ENCODE results near the gene HSPA2. TPM values are rescaled to one million over a fixed set of nuclear protein-coding genes. Genes with fewer than 3 reads are reported as not detected.

The HSPA2 gene
- polyA plus RNA-seq, 1 donor from 2014 or later: 0.25 TPM

- Histone ChIP-seq H3K4me3 (ENCODE audit: low read length) (peak overlapping the region; percentile 28), H4K20me1 (ENCODE audit: insufficient read depth) (no peaks in the 10 kb centered on the region), H3K27ac (ENCODE audit: low read length) (peak overlapping the region; percentile 59), H3F3A (ENCODE audit: insufficient read depth, low read length, poor library complexity, severe bottlenecking) (no peaks in the 10 kb centered on the region), H2AFZ (ENCODE audit: low read depth, low read length) (no peak overlapping the region), H3K36me3 (ENCODE audit: insufficient read depth, low read length) (no peaks in the 10 kb centered on the region), H3K79me2 (replicated peaks; ENCODE audit: insufficient read depth, low read length) (no peaks in the 10 kb centered on the region), H3K9me2 (ENCODE audit: insufficient read depth, low read length) (no peaks in the 10 kb centered on the region), H3K9ac (ENCODE audit: low read length) (no peak overlapping the region), H3K4me2 (ENCODE audit: low read length) (peak overlapping the region; percentile 4), H3K27me3 (ENCODE audit: insufficient read depth, low read depth, low read length) (no peaks in the 10 kb centered on the region), H3K9me3 (ENCODE audit: low read length) (no peaks in the 10 kb centered on the region)
- peak; percentile 77 for TF ChIP-seq POLR2AphosphoS5 (IDR thresholded peaks at IDR 0.05)
- peak; percentile 56 for TF ChIP-seq MXI1 (conservative IDR thresholded peaks at IDR 0.05; ENCODE audit: poor library complexity, severe bottlenecking)
- TF ChIP-seq, protein P1, sequence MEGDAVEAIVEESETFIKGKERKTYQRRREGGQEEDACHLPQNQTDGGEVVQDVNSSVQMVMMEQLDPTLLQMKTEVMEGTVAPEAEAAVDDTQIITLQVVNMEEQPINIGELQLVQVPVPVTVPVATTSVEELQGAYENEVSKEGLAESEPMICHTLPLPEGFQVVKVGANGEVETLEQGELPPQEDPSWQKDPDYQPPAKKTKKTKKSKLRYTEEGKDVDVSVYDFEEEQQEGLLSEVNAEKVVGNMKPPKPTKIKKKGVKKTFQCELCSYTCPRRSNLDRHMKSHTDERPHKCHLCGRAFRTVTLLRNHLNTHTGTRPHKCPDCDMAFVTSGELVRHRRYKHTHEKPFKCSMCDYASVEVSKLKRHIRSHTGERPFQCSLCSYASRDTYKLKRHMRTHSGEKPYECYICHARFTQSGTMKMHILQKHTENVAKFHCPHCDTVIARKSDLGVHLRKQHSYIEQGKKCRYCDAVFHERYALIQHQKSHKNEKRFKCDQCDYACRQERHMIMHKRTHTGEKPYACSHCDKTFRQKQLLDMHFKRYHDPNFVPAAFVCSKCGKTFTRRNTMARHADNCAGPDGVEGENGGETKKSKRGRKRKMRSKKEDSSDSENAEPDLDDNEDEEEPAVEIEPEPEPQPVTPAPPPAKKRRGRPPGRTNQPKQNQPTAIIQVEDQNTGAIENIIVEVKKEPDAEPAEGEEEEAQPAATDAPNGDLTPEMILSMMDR (IDR thresholded peaks at IDR 0.05; ENCODE audit: poor library complexity, severe bottlenecking): no peak
- TF ChIP-seq SMC3 (conservative IDR thresholded peaks at IDR 0.05; ENCODE audit: poor library complexity): no peak
- peak; percentile 91 for TF ChIP-seq EP300 (conservative IDR thresholded peaks at IDR 0.05; ENCODE audit: poor library complexity, severe bottlenecking)
- TF ChIP-seq, protein P2, sequence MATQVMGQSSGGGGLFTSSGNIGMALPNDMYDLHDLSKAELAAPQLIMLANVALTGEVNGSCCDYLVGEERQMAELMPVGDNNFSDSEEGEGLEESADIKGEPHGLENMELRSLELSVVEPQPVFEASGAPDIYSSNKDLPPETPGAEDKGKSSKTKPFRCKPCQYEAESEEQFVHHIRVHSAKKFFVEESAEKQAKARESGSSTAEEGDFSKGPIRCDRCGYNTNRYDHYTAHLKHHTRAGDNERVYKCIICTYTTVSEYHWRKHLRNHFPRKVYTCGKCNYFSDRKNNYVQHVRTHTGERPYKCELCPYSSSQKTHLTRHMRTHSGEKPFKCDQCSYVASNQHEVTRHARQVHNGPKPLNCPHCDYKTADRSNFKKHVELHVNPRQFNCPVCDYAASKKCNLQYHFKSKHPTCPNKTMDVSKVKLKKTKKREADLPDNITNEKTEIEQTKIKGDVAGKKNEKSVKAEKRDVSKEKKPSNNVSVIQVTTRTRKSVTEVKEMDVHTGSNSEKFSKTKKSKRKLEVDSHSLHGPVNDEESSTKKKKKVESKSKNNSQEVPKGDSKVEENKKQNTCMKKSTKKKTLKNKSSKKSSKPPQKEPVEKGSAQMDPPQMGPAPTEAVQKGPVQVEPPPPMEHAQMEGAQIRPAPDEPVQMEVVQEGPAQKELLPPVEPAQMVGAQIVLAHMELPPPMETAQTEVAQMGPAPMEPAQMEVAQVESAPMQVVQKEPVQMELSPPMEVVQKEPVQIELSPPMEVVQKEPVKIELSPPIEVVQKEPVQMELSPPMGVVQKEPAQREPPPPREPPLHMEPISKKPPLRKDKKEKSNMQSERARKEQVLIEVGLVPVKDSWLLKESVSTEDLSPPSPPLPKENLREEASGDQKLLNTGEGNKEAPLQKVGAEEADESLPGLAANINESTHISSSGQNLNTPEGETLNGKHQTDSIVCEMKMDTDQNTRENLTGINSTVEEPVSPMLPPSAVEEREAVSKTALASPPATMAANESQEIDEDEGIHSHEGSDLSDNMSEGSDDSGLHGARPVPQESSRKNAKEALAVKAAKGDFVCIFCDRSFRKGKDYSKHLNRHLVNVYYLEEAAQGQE (IDR thresholded peaks at IDR 0.05; ENCODE audit: borderline replicate concordance): peak; percentile 97
- no peak for TF ChIP-seq TAF1 (IDR thresholded peaks at IDR 0.05; ENCODE audit: low read depth)
- TF ChIP-seq EZH2 (IDR thresholded peaks at IDR 0.05; ENCODE audit: borderline replicate concordance, insufficient read depth, low read length, poor library complexity, severe bottlenecking): no peak
- TF ChIP-seq RAD21 (conservative IDR thresholded peaks at IDR 0.05): no peak
These were observed 47.1 kb upstream of the HSPA2 start for GRCh38 chr14:64493455-64493854.

DNA sequence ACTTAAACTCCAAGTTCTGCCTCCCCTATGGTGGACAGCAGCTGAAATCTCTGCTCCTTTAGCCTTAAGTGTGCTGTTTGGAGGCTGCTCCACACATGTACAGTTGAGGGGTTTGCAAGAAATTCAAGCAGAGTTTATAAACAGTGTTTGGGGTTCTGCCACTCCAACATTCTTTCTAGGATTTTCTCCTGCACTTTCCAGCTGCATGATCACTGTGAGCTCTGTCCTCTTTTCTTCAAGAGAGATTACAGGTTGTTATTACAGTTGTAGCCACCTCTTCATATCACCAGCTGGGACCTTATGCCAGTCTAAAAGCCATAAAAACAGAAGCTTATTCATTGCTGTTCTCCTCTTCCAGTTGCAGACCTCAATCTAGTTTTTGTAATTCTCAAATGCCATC lies 45.3 kb upstream of the HSPA2 start:
- Histone ChIP-seq H4K20me1 (ENCODE audit: insufficient read depth) (no peaks in the 10 kb centered on the region), H3K27me3 (ENCODE audit: insufficient read depth, low read depth, low read length) (no peaks in the 10 kb centered on the region), H2AFZ (ENCODE audit: low read depth, low read length) (no peak overlapping the region), H3F3A (ENCODE audit: insufficient read depth, low read length, poor library complexity, severe bottlenecking) (no peaks in the 10 kb centered on the region), H3K9ac (ENCODE audit: low read length) (no peak overlapping the region), H3K4me3 (ENCODE audit: low read length) (no peak overlapping the region), H3K79me2 (replicated peaks; ENCODE audit: insufficient read depth, low read length) (peaks cover 8% of the 10 kb centered on the region), H3K9me3 (ENCODE audit: low read length) (no peaks in the 10 kb centered on the region), H3K36me3 (ENCODE audit: insufficient read depth, low read length) (no peaks in the 10 kb centered on the region), H3K4me2 (ENCODE audit: low read length) (no peak overlapping the region), H3K9me2 (ENCODE audit: insufficient read depth, low read length) (no peaks in the 10 kb centered on the region), H3K27ac (ENCODE audit: low read length) (no peak overlapping the region)
- no peak for TF ChIP-seq SMC3 (conservative IDR thresholded peaks at IDR 0.05; ENCODE audit: poor library complexity)
- no peak for TF ChIP-seq TAF1 (IDR thresholded peaks at IDR 0.05; ENCODE audit: low read depth)
- TF ChIP-seq EZH2 (IDR thresholded peaks at IDR 0.05; ENCODE audit: borderline replicate concordance, insufficient read depth, low read length, poor library complexity, severe bottlenecking): no peak
- no peak for TF ChIP-seq EP300 (conservative IDR thresholded peaks at IDR 0.05; ENCODE audit: poor library complexity, severe bottlenecking)
- TF ChIP-seq, protein P1 (IDR thresholded peaks at IDR 0.05; ENCODE audit: poor library complexity, severe bottlenecking): no peak
- TF ChIP-seq RAD21 (conservative IDR thresholded peaks at IDR 0.05): no peak
- TF ChIP-seq, protein P2 (IDR thresholded peaks at IDR 0.05; ENCODE audit: borderline replicate concordance): no peak
- no peak for TF ChIP-seq MXI1 (conservative IDR thresholded peaks at IDR 0.05; ENCODE audit: poor library complexity, severe bottlenecking)
- no peak for TF ChIP-seq POLR2AphosphoS5 (IDR thresholded peaks at IDR 0.05)
